HG03439 (cell line): Measurements from ENCODE around the gene RAB37.

Experiments
- ATAC-seq: cut with Tn5 transposase; IDR thresholded peaks from one replicate; pipeline ENCODE4 v1.9.1; 2021; ENCODE audit warnings: mild to moderate bottlenecking, moderate library complexity; ENCODE audit not compliant: unreplicated experiment

RAB37 gene

DNA sequence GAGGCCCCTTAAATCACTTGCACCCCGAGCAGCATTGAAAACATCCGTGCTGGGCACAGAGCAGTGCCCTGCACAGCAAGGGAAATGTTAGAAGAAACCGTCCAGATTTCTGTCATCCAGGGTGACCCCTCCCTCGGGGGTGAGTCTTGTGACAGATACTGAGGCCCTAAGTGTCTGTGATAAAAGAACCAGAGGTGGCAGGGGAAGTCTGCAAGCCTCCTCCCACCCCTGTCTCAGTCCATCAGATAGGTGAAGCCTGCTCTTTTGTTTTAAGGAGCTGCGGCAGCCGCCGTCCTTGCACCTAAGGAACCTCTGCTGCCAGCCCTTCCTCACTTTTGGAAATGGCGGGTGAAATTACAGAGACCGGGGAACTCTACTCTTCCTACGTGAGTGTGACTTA lies 39.9 kb downstream of the RAB37 start:
- ATAC-seq = no peak

DNA sequence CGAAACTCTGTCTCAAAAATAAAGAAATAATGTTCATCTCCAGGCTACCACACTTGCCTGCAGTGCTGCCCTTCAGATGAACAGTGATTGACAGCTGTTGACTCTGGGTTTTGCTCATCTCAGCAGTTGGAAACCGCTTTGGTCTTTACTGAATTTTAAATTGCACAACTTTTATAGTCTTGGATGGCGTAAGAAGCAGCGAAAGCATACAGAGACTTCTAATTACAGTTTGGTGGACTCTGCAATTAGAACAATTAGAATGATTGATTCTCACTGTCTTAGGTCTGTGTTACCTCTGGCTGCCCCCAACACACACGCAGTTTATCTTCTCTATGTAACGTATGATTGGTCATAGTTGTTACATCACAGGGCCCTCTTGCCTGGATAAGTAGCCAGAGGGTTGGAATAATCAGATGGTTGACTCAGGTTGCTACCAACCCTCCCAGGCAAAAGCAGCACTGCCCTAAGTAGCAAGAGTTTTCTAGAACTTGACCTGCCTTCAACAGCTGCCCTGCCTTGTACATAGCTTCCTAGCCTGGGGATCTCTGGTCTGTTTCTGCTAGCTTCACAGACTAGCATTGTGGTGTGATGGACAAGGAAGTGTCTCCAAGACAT lies 41.0 kb downstream of the RAB37 start:
- ATAC-seq = no peak

DNA sequence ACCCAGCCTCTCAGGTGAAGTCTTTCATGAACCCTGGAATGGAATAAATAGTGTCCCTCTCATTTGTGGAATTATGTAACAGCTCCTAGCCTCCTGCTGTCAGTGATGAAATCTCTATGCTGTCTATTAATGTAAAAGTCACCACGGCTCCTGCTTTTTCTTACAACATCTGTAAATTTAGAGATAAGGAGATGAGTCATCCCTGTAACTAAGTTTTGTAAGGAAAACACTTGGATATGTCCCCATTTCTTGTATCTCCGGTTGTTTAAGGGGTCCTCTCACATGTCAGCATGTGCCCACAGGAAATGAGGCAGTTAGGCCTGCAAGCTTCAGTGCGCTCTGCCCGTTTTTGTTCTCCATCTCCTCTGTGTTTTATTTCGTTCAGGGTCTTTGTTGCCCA lies 41.9 kb downstream of the RAB37 start:
- ATAC-seq = no peak

DNA sequence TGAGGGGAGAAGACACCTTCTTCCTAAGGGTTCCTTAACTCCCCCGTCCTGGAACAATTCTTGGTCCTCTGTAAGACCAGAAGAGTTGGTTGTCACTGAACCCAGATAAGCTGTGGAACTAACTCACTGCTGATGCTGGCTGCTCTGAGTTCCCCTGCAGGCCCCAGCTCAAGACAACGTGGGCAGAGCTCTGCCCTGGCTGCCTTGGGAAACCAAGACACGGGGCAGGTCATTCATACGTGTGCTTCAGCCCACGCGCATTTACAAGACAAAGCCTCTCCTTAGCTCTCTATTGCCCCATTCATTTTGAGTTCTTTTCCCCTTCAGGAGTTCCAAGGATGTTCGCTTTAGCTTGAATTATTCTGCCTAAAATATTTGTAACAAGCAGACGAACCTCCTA lies 42.4 kb downstream of the RAB37 start:
- no peak for ATAC-seq

DNA sequence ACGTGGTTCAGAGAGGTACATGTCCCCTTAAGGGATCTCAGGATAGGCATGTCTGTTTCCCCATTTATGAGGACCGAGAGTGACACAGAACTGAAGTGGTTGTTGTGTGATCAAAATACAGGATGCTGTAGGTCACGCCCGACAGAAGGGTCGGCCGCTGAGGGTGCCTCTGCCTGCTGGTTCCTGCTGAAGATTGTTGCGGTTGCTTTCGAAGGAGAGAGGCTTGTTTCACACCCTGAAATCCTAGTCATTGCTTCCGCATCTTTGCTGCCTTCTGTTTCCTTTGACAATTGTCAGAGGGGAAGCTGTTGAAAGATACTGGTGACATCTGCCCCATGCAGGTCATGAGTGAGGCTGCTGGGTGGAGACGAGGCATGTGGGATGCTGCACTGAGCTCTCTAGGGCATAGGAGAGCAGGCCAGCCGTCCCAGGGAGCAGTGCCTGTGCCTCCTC lies 42.9 kb downstream of the RAB37 start:
- ATAC-seq = peak; percentile 44

DNA sequence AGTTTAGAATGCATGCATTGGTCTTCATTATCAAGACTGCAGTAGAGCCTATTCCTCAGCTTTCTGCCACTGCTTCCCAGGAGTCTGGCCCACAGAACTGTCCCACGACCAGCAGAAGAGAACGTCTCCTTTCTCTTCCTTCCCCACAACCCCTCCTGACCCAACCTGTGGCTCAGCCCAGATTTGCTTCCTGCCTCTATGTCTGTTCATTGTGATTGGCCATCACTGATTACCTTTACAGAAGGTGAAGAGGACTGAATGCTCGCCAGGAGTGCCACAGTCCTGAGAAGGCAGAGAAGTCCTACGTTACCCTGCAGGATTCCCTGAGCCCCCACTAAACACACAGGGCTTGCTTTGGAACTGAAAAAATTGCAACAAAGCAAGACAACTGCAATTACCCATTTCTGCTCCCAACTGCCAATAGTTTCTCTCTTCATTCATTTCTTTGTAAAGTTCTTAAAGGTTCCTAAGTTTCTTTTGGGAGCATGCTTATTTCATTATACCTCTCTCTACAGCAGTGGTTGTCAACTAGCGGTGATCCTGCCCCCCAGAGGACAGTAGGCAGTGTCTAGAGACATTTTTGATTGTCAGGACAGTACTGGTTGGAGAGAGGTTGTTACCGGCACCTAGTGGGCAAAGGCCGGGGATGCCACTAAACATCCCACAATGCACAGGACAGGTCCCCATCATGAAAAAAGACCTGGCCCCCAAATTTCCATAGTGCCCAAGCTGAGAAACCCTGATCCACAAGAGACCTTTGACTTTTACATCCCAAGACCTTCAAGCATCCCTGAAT lies 43.6 kb downstream of the RAB37 start:
- ATAC-seq = no peak

DNA sequence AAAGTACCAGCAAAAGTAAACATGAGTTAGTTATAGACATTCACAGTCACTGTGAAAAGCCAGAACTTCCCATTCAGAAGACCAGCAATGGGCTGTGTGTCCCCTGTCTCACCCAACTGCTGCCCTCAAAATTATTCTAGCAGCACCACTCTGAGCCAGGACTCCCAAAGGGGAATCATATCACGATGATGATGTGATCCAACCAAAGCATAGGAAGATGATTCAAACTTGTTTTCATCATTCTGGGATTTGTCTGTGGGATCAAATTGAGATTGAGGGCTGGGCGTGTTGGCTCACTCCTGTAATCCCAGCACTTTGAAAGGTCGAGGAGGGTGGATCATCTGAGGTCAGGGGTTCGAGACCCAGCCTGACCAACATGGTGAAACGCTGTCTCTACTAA lies 45.5 kb downstream of the RAB37 start:
- no peak for ATAC-seq

DNA sequence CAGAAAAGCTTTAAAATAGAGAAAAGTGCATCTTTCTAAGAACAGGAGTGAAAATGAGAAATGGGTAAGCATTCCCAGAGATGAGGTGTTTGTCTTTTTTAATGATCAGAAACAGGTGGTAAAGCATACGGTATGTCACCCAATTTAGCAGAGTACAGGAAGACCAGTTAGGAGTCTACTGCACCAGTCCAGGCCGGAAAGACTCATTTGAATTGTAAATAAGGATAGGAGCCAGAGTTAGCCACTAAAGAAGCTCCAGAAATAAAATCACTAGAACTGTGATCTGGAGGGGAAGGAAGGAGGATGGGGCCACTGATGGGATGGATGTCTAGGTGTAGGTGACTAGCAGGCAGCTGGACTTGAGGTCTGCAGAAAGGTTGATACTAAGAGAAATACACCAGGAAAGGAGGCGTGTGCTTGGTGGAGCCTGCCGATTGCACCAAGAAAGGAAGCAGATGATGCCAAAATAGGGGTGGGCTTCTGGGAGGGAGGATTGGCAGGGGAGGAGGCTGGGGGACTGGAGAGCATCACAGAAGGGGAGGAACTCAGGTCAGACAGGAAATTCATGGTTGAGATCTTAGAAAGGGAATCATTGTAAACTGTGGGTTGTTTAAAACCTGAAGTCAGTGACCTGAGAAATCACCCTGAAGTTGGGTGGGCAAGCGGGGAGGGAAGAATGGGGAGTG lies 47.2 kb downstream of the RAB37 start:
- no peak for ATAC-seq

DNA sequence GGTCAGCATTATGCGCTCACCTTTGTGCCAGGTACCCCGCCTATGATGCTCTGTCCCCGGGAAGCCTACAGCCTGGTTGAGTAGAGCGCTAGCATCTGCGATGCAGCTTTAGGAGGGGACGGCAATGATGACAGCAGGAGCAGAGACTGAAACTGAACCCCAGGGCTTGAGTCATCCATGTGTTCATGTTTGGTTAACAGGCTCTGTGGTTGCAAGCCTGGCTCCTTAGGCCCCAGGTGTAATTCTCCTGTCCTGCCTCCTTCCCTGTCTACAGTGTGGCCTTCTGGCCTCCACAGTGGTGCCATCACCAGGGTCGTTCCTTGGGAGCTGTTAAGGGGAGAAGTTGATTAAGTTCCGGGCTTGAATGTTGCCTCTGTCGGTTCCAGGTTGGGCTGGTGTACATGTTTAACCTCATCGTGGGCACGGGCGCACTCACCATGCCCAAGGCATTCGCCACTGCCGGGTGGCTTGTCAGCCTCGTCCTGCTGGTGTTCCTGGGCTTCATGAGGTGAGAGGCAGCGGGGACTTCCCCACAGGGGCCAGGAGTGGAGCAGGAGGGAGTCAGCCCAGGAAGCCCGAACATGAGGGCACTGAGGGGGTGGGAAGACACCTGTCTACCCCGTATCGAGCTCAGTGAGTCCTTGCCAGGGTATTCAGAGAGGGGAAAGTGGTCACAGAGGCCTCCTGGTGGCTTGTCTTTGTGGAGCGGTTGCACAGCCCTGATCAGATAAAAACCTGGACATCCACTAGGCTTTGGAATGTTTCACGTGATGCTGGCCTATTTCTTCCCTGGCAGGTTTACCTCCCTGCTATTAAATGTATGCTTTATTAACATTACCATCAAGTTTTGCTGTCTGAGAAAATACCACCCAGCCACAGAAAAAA lies 48.3 kb downstream of the RAB37 start:
- no peak for ATAC-seq

DNA sequence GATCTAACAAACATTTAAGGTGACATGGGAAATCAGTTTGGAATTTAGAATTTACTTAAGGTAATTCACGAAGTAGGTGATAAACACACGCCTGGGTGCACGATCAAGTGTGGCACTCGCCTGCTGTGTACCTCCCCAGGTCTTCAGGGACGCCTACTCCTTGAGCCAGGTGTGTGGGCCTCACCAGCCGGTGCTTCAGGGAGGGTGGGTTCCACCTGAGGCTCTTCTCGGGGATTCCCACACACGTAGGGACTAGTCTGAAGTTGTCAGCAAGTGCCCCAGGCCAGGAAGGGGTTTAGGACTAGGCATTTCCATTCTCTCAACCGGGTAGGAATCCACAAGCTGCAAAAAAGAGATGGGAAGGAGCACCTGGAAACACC lies 48.9 kb downstream of the RAB37 start:
- ATAC-seq = no peak

DNA sequence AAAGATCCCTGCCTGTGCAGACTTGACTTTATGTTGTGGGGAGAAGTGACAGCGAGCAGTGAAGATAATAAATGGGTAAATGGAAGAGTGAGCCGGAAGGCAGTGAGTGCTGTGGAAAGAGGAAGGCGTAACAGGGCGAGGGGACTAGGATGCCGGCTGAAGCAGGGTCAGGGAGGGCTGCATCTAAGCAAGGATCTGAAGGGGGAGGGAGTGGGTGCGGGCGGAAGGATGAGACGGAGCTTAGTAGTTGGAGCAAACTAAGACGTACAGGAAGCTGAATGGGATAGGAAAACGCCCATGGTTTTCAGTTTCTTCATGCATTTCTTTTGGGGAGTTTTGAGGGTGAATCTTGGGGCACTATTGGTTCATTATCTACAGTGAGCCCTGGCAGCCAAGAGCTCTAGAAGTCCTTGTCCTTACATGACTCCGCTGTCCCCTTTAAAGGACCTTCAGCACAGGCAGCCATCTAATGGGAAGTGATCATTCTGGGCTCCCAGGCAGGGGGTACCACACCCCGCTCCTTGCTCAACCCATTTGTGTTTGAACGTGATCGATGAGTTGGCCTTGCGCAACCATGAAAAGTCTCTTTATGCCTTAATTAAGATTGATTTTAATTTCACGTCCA lies 49.5 kb downstream of the RAB37 start:
- no peak for ATAC-seq

DNA sequence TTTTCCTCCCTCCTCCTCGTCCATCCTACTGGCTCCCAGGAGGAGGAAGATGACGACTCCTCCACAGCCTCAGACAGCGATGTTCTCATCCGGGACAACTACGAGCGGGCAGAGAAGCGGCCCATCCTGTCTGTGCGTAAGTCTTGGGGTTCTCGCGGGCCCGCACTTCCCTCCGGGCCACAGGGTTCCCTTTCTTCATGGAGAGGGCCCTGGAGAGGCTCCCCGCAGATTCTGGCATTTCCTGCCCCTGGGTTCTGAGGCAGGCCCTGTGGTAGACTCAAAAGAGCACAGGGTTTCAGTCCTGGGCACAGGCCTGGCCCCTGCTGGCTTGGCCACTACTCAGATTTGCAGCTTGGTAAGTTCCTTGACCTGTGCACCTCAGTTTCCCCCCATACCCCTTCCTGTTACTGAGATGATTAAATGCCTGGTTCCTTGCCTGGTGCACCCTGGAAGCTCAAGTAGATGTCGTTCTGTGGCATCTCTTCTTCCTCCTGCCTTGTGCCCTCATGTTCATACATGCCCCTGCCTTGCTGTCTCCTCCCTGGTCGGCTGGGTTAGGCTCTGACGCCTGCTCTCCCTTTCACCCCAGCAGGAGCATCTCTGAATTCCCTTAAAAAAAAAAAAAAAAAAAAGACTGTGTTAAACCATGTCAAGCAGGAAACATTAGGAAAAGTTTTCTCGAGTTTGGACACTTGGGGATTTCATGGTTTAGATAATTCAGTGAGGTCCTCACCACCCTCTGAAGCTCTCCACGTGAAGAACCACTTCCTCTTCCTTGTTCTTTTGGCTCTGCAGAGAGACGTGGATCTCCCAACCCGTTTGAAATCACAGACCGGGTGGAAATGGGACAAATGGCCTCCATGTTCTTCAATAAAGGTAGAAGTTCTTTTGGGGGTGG lies 53.4 kb downstream of the RAB37 start:
- ATAC-seq = no peak

DNA sequence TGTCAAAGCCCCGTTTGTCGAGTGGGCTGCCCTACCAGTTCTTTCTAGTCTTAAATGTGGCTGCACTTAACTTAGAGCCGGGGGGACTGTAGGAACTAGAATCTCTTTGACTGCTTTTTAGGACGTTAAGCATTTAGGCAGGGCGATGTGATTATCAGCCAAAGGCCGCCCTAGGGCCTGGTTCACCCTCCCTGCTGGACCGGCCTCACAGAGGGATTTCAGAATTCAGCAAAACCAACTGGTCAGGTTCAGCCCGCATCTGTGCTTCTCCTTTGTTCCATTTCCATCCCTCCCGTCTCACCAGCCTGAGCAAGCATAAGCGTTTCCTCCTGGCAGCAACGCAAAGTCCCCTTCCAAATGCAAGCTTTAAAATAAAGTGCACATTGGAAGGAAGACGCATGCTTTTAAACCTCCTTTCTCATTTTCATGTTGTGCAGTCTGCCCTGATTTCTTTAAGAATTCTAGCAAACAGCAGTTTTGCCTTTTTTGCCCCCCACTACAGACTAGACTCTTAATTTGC lies 55.6 kb downstream of the RAB37 start:
- no peak for ATAC-seq

DNA sequence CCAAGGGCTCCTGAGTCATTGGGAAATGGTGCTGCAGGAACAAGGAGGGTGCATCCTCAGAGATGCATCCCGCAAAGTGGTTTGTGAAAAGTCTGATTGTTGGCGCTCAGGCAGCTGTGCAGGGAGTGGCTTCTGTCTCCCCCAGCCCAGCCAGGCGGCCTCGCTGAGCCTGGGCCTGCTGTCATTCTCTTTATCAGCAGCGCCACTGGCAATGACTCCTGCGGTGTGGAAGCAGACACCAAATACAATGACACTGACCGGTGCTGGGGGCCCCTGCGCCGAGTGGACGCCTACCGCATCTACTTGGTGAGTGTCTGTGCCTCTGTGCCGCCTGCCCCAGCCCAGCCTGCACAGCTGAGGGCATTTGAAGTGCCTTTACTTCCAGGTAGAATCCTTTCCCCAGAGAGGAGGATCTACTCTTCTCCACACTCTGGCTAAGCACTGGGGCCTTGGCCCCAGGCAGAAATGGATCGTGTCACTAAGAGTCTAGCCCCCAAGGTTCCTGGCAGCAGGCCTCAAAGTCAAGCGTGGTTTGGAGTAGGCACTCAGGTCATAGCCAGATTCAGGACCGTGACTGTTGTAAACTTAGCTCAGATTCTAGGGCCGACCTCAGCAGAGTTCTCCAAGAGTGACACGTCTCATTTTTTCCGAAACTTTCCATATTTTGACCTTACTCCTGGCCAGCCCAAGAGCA lies 58.4 kb downstream of the RAB37 start:
- no peak for ATAC-seq

DNA sequence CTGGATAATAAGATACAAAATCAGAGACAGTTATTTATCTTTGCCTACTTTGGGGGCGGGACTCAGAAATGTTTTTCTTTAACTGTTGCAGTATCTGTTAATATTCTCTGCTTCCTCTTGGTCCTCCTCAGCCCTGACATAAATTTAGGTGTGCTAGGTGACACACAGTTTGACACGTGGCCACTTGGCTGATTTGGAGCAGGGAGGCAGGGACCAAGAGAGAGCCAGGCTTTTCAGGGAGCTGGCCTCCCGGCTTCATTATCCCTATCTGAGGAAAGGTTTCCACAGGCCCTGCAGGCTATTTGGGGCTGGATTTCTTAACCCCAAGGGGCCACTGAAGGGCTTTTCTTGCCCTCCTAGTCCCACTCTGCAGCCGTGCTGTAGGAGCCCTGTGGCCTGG lies 59.2 kb downstream of the RAB37 start:
- no peak for ATAC-seq

DNA sequence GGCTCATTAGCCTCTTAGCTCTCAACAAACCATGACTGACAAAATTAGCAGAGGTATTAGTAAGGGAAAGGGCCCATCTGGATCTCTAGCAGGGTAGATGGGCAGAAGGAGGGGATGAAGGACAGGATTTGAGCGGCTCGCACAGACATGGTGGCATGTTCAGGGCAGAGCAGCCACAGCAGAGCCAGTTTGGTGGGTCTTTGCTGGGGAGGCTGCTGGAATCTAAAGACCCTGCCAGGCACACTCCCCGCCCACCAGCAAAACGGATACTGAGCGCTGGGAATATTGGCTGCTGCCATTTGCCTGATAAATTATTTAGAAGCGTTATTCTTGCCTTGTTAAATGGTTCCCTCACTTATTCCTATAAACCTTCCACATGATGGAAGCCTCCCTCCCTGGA lies 59.8 kb downstream of the RAB37 start:
- ATAC-seq = no peak
